Fibroblast of lung (primary cell): ENCODE results near the gene RXRA.

Source experiments
- CTCF ChIP-seq, 2 donors: IDR thresholded peaks in 1 of 2; conservative IDR thresholded peaks in 1 of 2; 1 replicate in 1 of 2; 2 replicates in 1 of 2; pipeline ENCODE4 v1.5.1; 2011 to 2012; ENCODE audit warnings: low read length in 2 of 2, control low read depth in 1 of 2, inconsistent platforms in 1 of 2, low read depth in 1 of 2, mild to moderate bottlenecking in 1 of 2
- EZH2 ChIP-seq: IDR thresholded peaks from 2 replicates; pipeline ENCODE4 v1.5.1; 2012; ENCODE audit warnings: low read length, control low read depth, mild to moderate bottlenecking; ENCODE audit errors: missing control alignments

- no peak for TF ChIP-seq CTCF (conservative IDR thresholded peaks at IDR 0.05 in 1 of 2, IDR thresholded peaks at IDR 0.05 in 1 of 2; ENCODE audit: low read depth in 1 of 2, low read length in 2 of 2)
- no peak for TF ChIP-seq EZH2
Measured at GRCh38 chr9:134381272-134381661, 55.0 kb downstream of the RXRA start.
